Ovary (tissue), 9 donors: ENCODE results near the gene SLC1A7. TPM values are rescaled to one million over a fixed set of nuclear protein-coding genes. Genes with fewer than 3 reads are reported as not detected.

ENCODE experiments used
- DNase-seq, 5 donors: peaks; one replicate each; pipeline ENCODE4 v3.0.0-alpha.2; 2019 to 2020
- H3K27ac ChIP-seq, 2 donors: fragments of 200-600 bp; one replicate each; pipeline versions ENCODE4 v1.5.1 to v1.8.0; 2019 to 2022
- H3K27me3 ChIP-seq: fragments of 200-600 bp; one replicate; pipeline ENCODE4 v1.8.0; 2022
- H3K36me3 ChIP-seq: fragments of 200-600 bp; sonication (generic); one replicate; pipeline ENCODE4 v1.5.1; 2019
- H3K4me1 ChIP-seq: one replicate; pipeline ENCODE4 v1.8.1; 2013; ENCODE audit warnings: mild to moderate bottlenecking, moderate library complexity; ENCODE audit not compliant: insufficient read depth
- H3K4me3 ChIP-seq: fragments of 200-600 bp; sonication (generic); one replicate; pipeline ENCODE4 v1.5.1; 2017
- H3K9me3 ChIP-seq, 2 donors: fragments of 200-600 bp in 1 of 2; sonication (generic) in 1 of 2; one replicate each; pipeline versions ENCODE4 v1.5.1 to v1.8.1; 2013 to 2019; ENCODE audit warnings: mild to moderate bottlenecking in 1 of 2, moderate library complexity in 1 of 2
- CTCF ChIP-seq, 3 donors: fragments of 450-650 bp in 2 of 3; fragments of 200-600 bp in 1 of 3; IDR thresholded peaks; one replicate each; pipeline versions ENCODE4 v1.5.1 to v1.8.0; 2016 to 2022; ENCODE audit warnings: antibody characterized with exemption in 3 of 3, mild to moderate bottlenecking in 1 of 3
- EP300 ChIP-seq: sonication (generic); formaldehyde crosslinking; IDR thresholded peaks from one replicate; pipeline ENCODE4 v1.6.1; 2017; ENCODE audit warnings: antibody characterized with exemption
- POLR2A ChIP-seq: fragments of 450-650 bp; IDR thresholded peaks from one replicate; pipeline ENCODE4 v1.6.1; 2017; ENCODE audit warnings: antibody characterized with exemption, mild to moderate bottlenecking, moderate library complexity
- WGBS, 3 donors: extraction: QIAGEN DNeasy Blood & Tissue Kit in 1 of 3; methylation state at CpG; one replicate each; pipeline versions ENCODE4 v1.1.5 to v1.1.7; 2013 to 2017; 5-methylcytosine and 5-hydroxymethylcytosine counted together
- intact Hi-C, 4 donors: fragments of 100-400 bp; cut with DNase I; formaldehyde crosslinking; loops; one replicate each; pipeline versions ENCODE4 v1.11.0 to v1.15.1; 2022 to 2023
- polyA plus RNA-seq, 2 donors: library from polyadenylated mRNA; stranded (reverse); fragments of 200-250 nt in 1 of 2; fragments of 350-450 nt in 1 of 2; fragmentation: Illumina TruSeq in 1 of 2; extraction: RNeasy Lipid Tissue Mini Kit (QIAGEN cat#74804) in 1 of 2; gene quantifications; one replicate each; pipeline ENCODE4 v1.2.3, GENCODE V29; 2013 to 2014
- small RNA-seq: library from RNA; depleted of rRNA; stranded (forward); fragments of <200 nt; gene quantifications from one replicate; pipeline ENCODE3, GENCODE V24; 2016
- total RNA-seq, 7 donors: library from RNA; depleted of rRNA in 2 of 7; stranded (reverse); fragments of >200 nt in 2 of 7; fragmentation: NEBNext Ultra II Directional in 3 of 7; extraction: Animal tissue kit (Norgen Biotek cat#: 25700) in 3 of 7; gene quantifications; one replicate each; pipeline versions ENCODE4 v1.1.0 to v1.2.4, GENCODE V29; 2016 to 2023
- donor health status: DM: no; HTN: no; CAD: no; lungs with moderate emphysema.
- donor health status: DM: no; HTN: no; CAD: no.
- donor health status: Bipolar disorder and iron deficiency.
- donor health status: DM: yes; HTN: yes; CAD: no.
- donor health status: DM: no; HTN: no; CAD: no.
- donor health status: DM: yes; HTN: yes; CAD: no.

SLC1A7 gene
- total and polyA plus RNA-seq, 9 donors: 0.25 to 0.28 TPM; not detected in 7

DNA sequence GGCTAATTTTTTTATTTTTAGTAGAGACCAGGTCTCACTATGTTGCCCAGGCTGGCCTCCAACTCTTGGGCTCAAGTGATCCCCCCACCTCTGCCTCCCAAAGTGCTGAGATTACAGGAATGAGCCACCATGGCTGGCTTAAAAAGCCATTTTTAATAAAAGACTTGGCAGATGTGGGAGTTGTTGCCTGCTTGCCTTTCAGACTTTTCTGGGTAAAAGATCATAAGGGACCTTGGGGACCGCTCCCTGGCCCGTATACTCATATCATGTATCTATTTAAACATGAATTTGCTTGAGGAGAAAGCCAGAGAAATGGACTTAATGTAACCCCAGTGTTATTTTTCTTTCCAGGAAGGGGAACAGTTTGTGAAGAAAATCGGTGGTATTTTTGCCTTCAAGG lies 103.9 kb downstream of the SLC1A7 start:
- intact Hi-C loops: no loop called here
- H3K36me3 ChIP-seq: no peaks in the 10 kb centered on the region
- H3K4me1 ChIP-seq: no peaks in the 10 kb centered on the region
- no peak for DNase-seq
- H3K27me3 ChIP-seq: no peaks in the 10 kb centered on the region
- H3K9me3 ChIP-seq: no peaks in the 10 kb centered on the region
- H3K4me3 ChIP-seq: no peak overlapping the region
- TF ChIP-seq CTCF (IDR thresholded peaks at IDR 0.05) (no peak), EP300 (no peak), POLR2A (no peak)
- 84 to 87% (median 86%) methylated on average over 3 of the region's 3 CpGs for WGBS, 3 donors
- no peak overlapping the region for H3K27ac ChIP-seq

Small RNAs within 50 kb of the gene (small RNA-seq; reads per million reads assigned to genes)
- gene HIGD1AP11: not detected

Other genes starting within 250 kb of the SLC1A7 start
- 100 to 1,000 TPM; 145 to 310 (median 184) TPM for gene ECHDC2, start 220.9 kb downstream of the SLC1A7 start, total RNA-seq
- gene ECHDC2, start 220.9 kb downstream of the SLC1A7 start, polyA plus RNA-seq: 100 to 1,000 TPM; 220 to 224 TPM
- gene SCP2, start 215.4 kb downstream of the SLC1A7 start, total RNA-seq: 100 to 1,000 TPM in 5 of 7 donors, 10 to 100 TPM in 2; 58.4 to 150 (median 105) TPM
- gene SCP2, start 215.4 kb downstream of the SLC1A7 start, polyA plus RNA-seq: 100 to 1,000 TPM in 1 of 2 donors, 10 to 100 TPM in 1; 93.7 to 161 TPM
- 100 to 1,000 TPM; 106 to 254 (median 154) TPM for gene PODN, start 80.4 kb downstream of the SLC1A7 start, total RNA-seq
- gene PODN, start 80.4 kb downstream of the SLC1A7 start, polyA plus RNA-seq: 100 to 1,000 TPM in 1 of 2 donors, 10 to 100 TPM in 1; 72.8 to 203 TPM
- gene CPT2, start 54.2 kb upstream of the SLC1A7 start, total RNA-seq: 10 to 100 TPM in 5 of 7 donors, 1 to 10 TPM in 2; 6.7 to 15.3 (median 12.1) TPM
- gene CPT2, start 54.2 kb upstream of the SLC1A7 start, polyA plus RNA-seq: 10 to 100 TPM; 12.0 to 32.1 TPM
- 10 to 100 TPM; 48.4 to 81.4 (median 67.3) TPM for gene CZIB, start 78.0 kb upstream of the SLC1A7 start, total RNA-seq
- gene CZIB, start 78.0 kb upstream of the SLC1A7 start, polyA plus RNA-seq: 100 to 1,000 TPM in 1 of 2 donors, 10 to 100 TPM in 1; 97.2 to 108 TPM
- 10 to 100 TPM; 25.4 to 43.3 (median 35.3) TPM for gene MAGOH, start 95.9 kb upstream of the SLC1A7 start, total RNA-seq
- gene MAGOH, start 95.9 kb upstream of the SLC1A7 start, polyA plus RNA-seq: 10 to 100 TPM; 71.9 to 73.2 TPM
- 10 to 100 TPM in 1 of 7 donors, 1 to 10 TPM in 6; 1.2 to 10.6 (median 2.2) TPM for gene LRP8, start 185.4 kb upstream of the SLC1A7 start, total RNA-seq
- gene LRP8, start 185.4 kb upstream of the SLC1A7 start, polyA plus RNA-seq: 1 to 10 TPM; 1.5 to 8.9 TPM